Coronary artery (tissue), 2 donors: ENCODE measurements around the gene PROZ.

Experiments used
- DNase-seq: peaks from one replicate; pipeline ENCODE4 v3.0.0-alpha.2; 2017; ENCODE audit warnings: low spot score
- H3K27ac ChIP-seq, 2 donors: fragments of 200-600 bp; sonication (generic); one replicate each; pipeline ENCODE4 v1.5.1; 2016 to 2019
- H3K4me3 ChIP-seq: fragments of 200-600 bp; sonication (generic); 2 replicates; pipeline ENCODE4 v1.5.1; 2016; ENCODE audit warnings: mild to moderate bottlenecking, moderate library complexity
- TF ChIP-seq, protein P1 (sequence below): fragments of 200-600 bp; sonication (generic); IDR thresholded peaks from one replicate; pipeline ENCODE4 v1.5.1; 2019; ENCODE audit warnings: antibody characterized with exemption

PROZ gene

DNA sequence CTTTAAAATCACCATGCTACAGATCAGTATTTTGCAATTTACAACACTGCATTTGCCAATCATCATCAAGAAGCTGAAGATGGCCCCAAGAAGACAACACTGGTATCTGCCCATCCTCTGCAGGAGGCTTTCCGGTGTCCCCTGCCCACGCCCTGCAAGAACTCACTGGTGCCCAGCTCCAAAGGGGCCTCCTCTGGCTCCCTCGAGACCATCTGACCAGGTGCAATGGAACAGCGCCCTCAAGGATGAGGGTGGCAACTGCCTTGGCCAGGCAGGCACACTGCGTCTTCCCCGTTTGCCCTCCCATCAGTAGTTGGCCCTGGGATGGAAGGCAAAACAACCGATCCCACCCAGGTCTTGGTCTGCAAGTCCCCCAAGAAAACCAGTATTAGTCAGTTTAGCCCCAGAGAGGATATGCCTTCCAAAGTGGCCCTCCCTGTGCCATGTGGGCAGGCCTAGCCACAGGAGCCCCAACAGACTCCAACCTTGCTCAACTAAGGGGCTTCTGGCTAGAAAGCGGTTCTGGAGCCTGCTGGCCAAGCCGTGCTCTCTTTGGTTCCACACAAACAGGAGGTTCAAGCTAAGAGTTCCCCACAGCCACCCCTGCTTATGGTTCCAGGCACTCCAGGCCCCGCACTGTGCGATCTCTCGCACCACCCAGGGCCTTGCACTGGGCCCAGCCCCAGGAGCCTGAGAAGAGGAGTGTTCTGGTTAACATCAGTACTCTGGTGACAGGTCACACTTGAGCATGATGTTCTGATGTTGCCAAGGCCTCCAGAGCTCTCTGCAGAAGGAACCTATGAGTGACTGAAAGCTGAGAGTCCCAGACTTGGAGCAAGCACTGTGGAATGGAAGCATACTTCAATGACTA is 45.3 kb downstream of the PROZ start:
- TF ChIP-seq, protein P1, sequence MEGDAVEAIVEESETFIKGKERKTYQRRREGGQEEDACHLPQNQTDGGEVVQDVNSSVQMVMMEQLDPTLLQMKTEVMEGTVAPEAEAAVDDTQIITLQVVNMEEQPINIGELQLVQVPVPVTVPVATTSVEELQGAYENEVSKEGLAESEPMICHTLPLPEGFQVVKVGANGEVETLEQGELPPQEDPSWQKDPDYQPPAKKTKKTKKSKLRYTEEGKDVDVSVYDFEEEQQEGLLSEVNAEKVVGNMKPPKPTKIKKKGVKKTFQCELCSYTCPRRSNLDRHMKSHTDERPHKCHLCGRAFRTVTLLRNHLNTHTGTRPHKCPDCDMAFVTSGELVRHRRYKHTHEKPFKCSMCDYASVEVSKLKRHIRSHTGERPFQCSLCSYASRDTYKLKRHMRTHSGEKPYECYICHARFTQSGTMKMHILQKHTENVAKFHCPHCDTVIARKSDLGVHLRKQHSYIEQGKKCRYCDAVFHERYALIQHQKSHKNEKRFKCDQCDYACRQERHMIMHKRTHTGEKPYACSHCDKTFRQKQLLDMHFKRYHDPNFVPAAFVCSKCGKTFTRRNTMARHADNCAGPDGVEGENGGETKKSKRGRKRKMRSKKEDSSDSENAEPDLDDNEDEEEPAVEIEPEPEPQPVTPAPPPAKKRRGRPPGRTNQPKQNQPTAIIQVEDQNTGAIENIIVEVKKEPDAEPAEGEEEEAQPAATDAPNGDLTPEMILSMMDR = no peak
- Histone ChIP-seq H3K27ac (no peak overlapping the region), H3K4me3 (no peak overlapping the region)
- no peak for DNase-seq

DNA sequence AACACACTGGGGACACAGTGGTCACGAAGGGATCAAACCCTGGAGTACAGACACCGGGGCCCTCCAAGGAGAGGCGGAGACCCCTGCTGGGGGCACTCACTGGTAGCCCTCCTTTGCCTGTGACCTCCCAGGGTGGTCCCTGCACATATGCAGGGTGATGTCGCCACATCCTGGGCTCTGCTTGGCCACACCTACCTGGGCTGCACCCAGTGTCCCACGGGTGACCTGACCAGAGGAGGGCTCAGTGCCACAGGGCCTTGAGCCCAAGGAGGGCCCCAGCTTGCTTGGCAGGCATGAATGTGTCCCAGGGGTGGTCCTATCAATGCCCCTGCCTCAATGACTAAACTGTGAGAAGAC is 45.9 kb downstream of the PROZ start:
- TF ChIP-seq, protein P1 = no peak
- no peak for DNase-seq
- Histone ChIP-seq H3K4me3 (no peak overlapping the region), H3K27ac (no peak overlapping the region)

DNA sequence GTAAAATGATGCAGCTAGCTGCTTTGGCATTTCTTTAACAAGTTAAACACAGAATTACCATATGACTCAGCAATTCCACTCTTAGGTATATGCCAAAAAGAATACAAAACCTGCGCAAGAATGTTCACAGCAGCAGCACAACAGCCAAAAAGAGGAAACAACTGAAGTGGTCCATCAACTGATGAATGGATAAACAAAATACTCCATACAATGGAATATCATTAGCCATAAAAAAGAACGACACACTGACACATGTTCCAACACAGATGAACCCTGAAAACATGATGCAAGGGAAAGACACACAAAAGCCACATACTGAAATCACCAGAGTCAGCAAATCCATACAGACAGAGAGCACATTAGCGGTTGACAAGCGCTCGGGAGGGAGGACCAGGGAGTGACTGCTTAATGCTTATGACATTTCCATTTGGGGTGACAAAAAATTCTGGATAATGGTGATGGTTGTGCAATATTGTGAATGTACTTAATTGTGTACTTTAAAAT is 47.0 kb downstream of the PROZ start:
- no peak for DNase-seq
- Histone ChIP-seq H3K27ac (no peak overlapping the region), H3K4me3 (no peak overlapping the region)
- TF ChIP-seq, protein P1 = no peak

DNA sequence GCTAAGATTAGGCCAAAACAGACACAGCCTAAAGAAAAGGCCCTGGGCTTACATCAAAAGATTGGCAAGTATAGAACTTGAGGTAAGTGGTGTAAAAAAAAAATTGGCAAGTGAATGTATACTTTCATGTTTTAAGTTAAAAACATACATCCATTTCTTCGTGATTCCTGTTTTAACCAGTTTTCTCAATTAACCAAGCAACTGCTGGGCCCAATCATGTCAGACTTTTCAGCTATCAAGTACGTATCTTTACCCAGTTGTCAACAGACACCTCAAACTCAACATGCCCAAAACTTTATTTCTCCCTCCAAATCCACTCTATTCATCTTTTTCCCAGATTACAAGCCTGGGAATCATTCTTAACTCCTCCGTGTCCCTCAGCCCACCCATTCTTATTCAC is 49.0 kb downstream of the PROZ start:
- no peak for DNase-seq
- Histone ChIP-seq H3K4me3 (peak overlapping the region; percentile 100), H3K27ac (peak overlapping the region in 1 of 2 donors; percentile 100)
- TF ChIP-seq, protein P1 = no peak

DNA sequence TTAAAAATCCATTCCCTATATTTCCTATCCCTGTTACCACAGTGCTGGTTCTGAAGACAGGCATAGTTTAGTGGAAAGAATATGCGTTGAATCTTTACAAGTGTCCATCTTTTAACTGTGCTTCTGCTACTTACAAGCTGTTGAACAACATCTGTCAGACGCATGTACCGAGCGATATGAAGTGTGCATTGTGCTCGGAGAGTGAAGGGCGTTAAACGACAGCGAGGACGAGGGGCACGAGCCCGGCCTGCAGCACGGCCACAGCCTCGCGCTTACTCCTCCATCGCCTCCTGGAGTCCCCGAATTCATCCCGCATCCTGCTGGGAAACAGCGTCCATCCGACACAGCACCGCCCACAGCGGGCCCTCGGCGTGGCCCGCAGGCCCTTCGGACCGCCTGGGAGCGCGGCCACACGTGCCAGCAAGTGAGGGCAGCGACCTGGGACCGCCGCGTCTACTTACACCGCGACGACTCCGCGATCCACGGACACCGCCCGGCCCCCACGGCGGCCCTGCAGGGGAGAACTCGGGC is 49.5 kb downstream of the PROZ start:
- Histone ChIP-seq H3K4me3 (peak overlapping the region; percentile 100), H3K27ac (peak overlapping the region; percentile 100)
- TF ChIP-seq, protein P1 = no peak
- no peak for DNase-seq

DNA sequence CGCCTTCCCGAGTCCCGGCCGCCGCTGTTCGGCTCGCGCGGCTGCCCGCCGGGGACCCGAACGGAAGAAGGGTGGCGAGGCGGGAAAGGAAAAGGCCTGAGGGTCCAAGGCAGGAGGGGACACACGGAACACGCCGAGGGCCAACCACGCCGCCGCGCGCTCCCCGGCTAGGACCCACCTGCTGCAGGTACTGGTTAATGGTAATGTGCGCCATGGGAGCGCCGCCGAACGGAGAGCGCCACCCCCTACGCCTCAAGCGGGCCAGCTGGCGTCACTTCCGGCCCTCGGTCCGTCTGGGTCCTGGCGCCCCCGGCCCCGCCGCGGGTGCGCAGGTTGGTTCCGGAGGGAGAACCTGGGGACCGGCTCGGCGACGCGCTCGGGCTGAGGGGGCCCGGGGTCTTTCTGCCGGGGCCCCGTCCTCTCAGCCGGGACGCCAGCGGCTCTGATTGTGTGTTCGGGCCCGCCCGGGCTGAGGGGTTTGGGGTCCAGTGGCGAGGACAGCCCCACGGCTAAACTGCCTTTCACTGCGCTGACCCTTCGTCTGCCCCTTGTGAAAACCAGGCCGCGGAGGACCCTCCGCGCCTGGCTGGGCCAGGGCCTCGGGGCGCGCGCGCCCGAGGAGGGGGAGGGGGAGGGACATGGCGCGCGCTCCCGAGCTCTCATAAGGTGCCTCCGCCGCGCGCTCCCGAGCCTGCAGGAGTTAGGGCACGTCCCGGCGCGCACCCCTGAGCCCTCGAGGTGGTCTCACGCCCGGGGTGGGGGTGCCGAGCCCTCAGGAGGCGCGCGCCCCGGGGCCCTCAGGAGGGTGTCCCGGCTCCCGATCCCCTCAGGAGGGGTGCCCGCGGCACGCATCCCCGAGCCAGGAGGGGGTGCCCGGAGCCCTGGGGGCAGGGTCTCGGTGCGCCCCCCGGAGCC is 50.2 kb downstream of the PROZ start, which contains the start of gene PCID2:
TSS of gene PCID2 (minus strand) at position 249 of the 915 bp plus-strand sequence. CDS start at position 214, 35 bp downstream.
- Histone ChIP-seq H3K27ac (peak within 1 kb of the TSS; percentile 100), H3K4me3 (peak within 1 kb of the TSS; percentile 100)
- TF ChIP-seq, protein P1 = no peak
- DNase-seq = peak; percentile 93
